Right cardiac atrium (tissue), 5 donors: ENCODE results near the gene PSMC4. TPM values are rescaled to one million over a fixed set of nuclear protein-coding genes. Genes with fewer than 3 reads are reported as not detected.

ENCODE experiments used
- ATAC-seq, 2 donors: fragments of 200-7000 bp; cut with Tn5 transposase; one replicate each; pipeline versions ENCODE4 v1.8.0 to v1.9.1; 2020; ENCODE audit warnings: moderate library complexity in 2 of 2, mild to moderate bottlenecking in 1 of 2
- DNase-seq, 3 donors: peaks; one replicate each; pipeline ENCODE4 v3.0.0-alpha.2; 2020
- H3K27ac ChIP-seq: one replicate; pipeline ENCODE4 v1.5.1; 2013; ENCODE audit warnings: mild to moderate bottlenecking, low read length, control low read depth, moderate library complexity
- H3K27me3 ChIP-seq: one replicate; pipeline ENCODE4 v1.6.1; 2013; ENCODE audit not compliant: control insufficient read depth, insufficient read depth
- H3K4me1 ChIP-seq: one replicate; pipeline ENCODE4 v1.6.1; 2013; ENCODE audit warnings: low read length; ENCODE audit not compliant: control insufficient read depth, insufficient read depth
- H3K4me3 ChIP-seq: one replicate; pipeline ENCODE4 v1.5.1; 2013; ENCODE audit warnings: low read length, control low read depth
- H3K9me3 ChIP-seq: one replicate; pipeline ENCODE4 v1.6.1; 2013; ENCODE audit warnings: low read length; ENCODE audit not compliant: control insufficient read depth
- WGBS: extraction: QIAGEN DNeasy Blood & Tissue Kit; methylation state at CpG from one replicate; pipeline ENCODE4 v1.1.7; 2013; 5-methylcytosine and 5-hydroxymethylcytosine counted together
- intact Hi-C, 4 donors: fragments of 100-400 bp; cut with DNase I; formaldehyde crosslinking; loops; one replicate each; pipeline versions ENCODE4 v1.11.0 to v1.14.0; 2022 to 2023
- polyA plus RNA-seq: library from polyadenylated mRNA; stranded (reverse); fragments of 200-250 nt; gene quantifications from one replicate; pipeline ENCODE4 v1.2.3, GENCODE V29; 2013
- total RNA-seq, 4 donors: library from RNA; stranded (reverse); fragmentation: NEBNext Ultra II Directional; extraction: Animal tissue kit (Norgen Biotek cat#: 25700); gene quantifications; one replicate each; pipeline ENCODE4 v1.2.1, GENCODE V29; 2021
- donor health status: healthy with polysubstance abuse.
- donor health status: DM: no; HTN: yes; CAD: no.
- donor health status: DM: no; HTN: no; CAD: no.
- donor health status: DM: no; HTN: yes; CAD: no; lungs with severe emphysema.
- donor health status: DM: yes; HTN: yes; CAD: no.

PSMC4 gene
- total and polyA plus RNA-seq, 5 donors, result 66.7 to 82.3 (median 73.1) TPM

GRCh38 chr19:39987596-39987995, 16.6 kb downstream of the PSMC4 start:
- H3K4me3 ChIP-seq, result no peak overlapping the region
- intact Hi-C loops, result no loop called here
- H3K9me3 ChIP-seq, result peaks cover 2% of the 10 kb centered on the region
- no peaks in the 10 kb centered on the region for H3K27me3 ChIP-seq
- H3K27ac ChIP-seq, result no peak overlapping the region
- no peak for DNase-seq
- 94% methylated on average over 1 of the region's 1 CpG for WGBS
- ATAC-seq, result no peak
- no peaks in the 10 kb centered on the region for H3K4me1 ChIP-seq

- WGBS, result 100% methylated on average over 1 of the region's 1 CpG
- intact Hi-C loops, result no loop called here
Observed at GRCh38 chr19:39993605-39994004, 22.6 kb downstream of the PSMC4 start.

GRCh38 chr19:39994361-39994760, 23.4 kb downstream of the PSMC4 start:
- H3K4me3 ChIP-seq, result no peak overlapping the region
- DNase-seq (no peak), ATAC-seq (no peak)
- no peaks in the 10 kb centered on the region for H3K27me3 ChIP-seq
- H3K27ac ChIP-seq, result no peak overlapping the region
- intact Hi-C loops, result no loop called here
- no peaks in the 10 kb centered on the region for H3K4me1 ChIP-seq
- no peaks in the 10 kb centered on the region for H3K9me3 ChIP-seq

More at GRCh38 chr19:39993605-39994004, 22.6 kb downstream of the PSMC4 start:
- no peaks in the 10 kb centered on the region for H3K9me3 ChIP-seq
- H3K4me3 ChIP-seq, result no peak overlapping the region
- H3K4me1 ChIP-seq, result no peaks in the 10 kb centered on the region
- no peak for ATAC-seq
- no peak overlapping the region for H3K27ac ChIP-seq
- H3K27me3 ChIP-seq, result no peaks in the 10 kb centered on the region
- no peak for DNase-seq

GRCh38 chr19:39995794-39996193, 24.8 kb downstream of the PSMC4 start:
- no peaks in the 10 kb centered on the region for H3K27me3 ChIP-seq
- intact Hi-C loops, result no loop called here

GRCh38 chr19:39996218-39996810, 25.3 kb downstream of the PSMC4 start:
- intact Hi-C loops, result no loop called here
- Histone ChIP-seq H3K4me3 (peak overlapping the region; percentile 93), H3K27ac (peak overlapping the region; percentile 88), H3K9me3 (no peaks in the 10 kb centered on the region), H3K27me3 (no peaks in the 10 kb centered on the region), H3K4me1 (no peaks in the 10 kb centered on the region)
- DNase-seq (no peak), ATAC-seq (peak; percentile 53 to 64)
- WGBS, result 10% methylated on average over 19 of the region's 19 CpGs

More at GRCh38 chr19:39995794-39996193, 24.8 kb downstream of the PSMC4 start:
- H3K27ac ChIP-seq, result no peak overlapping the region
- H3K4me1 ChIP-seq, result no peaks in the 10 kb centered on the region
- H3K4me3 ChIP-seq, result peak overlapping the region; percentile 93
- ATAC-seq (no peak), DNase-seq (no peak)
- no peaks in the 10 kb centered on the region for H3K9me3 ChIP-seq
- 77% methylated on average over 1 of the region's 1 CpG for WGBS

- ATAC-seq (peak; percentile 99), DNase-seq (peak; percentile 94 to 97 (median 96))
- intact Hi-C loops, result no loop called here
- Histone ChIP-seq H3K27ac (peak within 1 kb of the TSS; percentile 88), H3K27me3 (no peaks in the 10 kb centered on the region), H3K4me3 (peak within 1 kb of the TSS; percentile 93), H3K4me1 (no peaks in the 10 kb centered on the region), H3K9me3 (no peaks in the 10 kb centered on the region)
- 4% methylated on average over 53 of the region's 53 CpGs for WGBS
Observed at GRCh38 chr19:39996811-39997637, 26.1 kb downstream of the PSMC4 start, which contains the start of gene ZNF546. Gene ZNF546, plus strand, starts transcription at chr19:39997060. Its CDS starts 1,267 bp downstream, at chr19:39998327.

- ATAC-seq (peak; percentile 7 to 9), DNase-seq (no peak)
- peak overlapping the region; percentile 93 for H3K4me3 ChIP-seq
- 76% methylated on average over 5 of the region's 5 CpGs for WGBS
- H3K27ac ChIP-seq, result peak overlapping the region; percentile 88
- intact Hi-C loops, result no loop called here
- H3K27me3 ChIP-seq, result no peaks in the 10 kb centered on the region
- no peaks in the 10 kb centered on the region for H3K9me3 ChIP-seq
- H3K4me1 ChIP-seq, result no peaks in the 10 kb centered on the region
Observed at GRCh38 chr19:39997638-39998216, 26.8 kb downstream of the PSMC4 start.

- DNase-seq (no peak), ATAC-seq (no peak)
- Histone ChIP-seq H3K4me1 (no peaks in the 10 kb centered on the region), H3K9me3 (no peaks in the 10 kb centered on the region), H3K27ac (no peak overlapping the region), H3K27me3 (no peaks in the 10 kb centered on the region), H3K4me3 (no peak overlapping the region)
- intact Hi-C loops, result no loop called here
- WGBS, result 90% methylated on average over 4 of the region's 4 CpGs
Observed at GRCh38 chr19:39998501-39998900, 27.5 kb downstream of the PSMC4 start.

GRCh38 chr19:40005691-40006272, 34.8 kb downstream of the PSMC4 start:
- peak in 1 of 2 donors; percentile 58 for ATAC-seq
- DNase-seq, result no peak
- Histone ChIP-seq H3K4me1 (peaks cover 4% of the 10 kb centered on the region), H3K27me3 (no peaks in the 10 kb centered on the region), H3K4me3 (no peak overlapping the region), H3K27ac (peak overlapping the region; percentile 2), H3K9me3 (no peaks in the 10 kb centered on the region)
- WGBS, result 54% methylated on average over 4 of the region's 4 CpGs
- intact Hi-C loops, result no loop called here

GRCh38 chr19:40006273-40006691, 35.3 kb downstream of the PSMC4 start:
- Histone ChIP-seq H3K27ac (no peak overlapping the region), H3K9me3 (no peaks in the 10 kb centered on the region), H3K4me1 (peaks cover 4% of the 10 kb centered on the region), H3K27me3 (no peaks in the 10 kb centered on the region), H3K4me3 (no peak overlapping the region)
- no peak for DNase-seq
- intact Hi-C loops, result no loop called here
- 52% methylated on average over 1 of the region's 1 CpG for WGBS
- peak; percentile 64 to 93 for ATAC-seq

GRCh38 chr19:40009674-40010073, 38.7 kb downstream of the PSMC4 start:
- Histone ChIP-seq H3K27ac (no peak overlapping the region), H3K4me3 (no peak overlapping the region), H3K9me3 (peaks cover 1% of the 10 kb centered on the region), H3K4me1 (peaks cover 4% of the 10 kb centered on the region), H3K27me3 (no peaks in the 10 kb centered on the region)
- ATAC-seq (no peak), DNase-seq (no peak)
- intact Hi-C loops, result no loop called here
